Stimulated activated CD8-positive, alpha-beta memory T cell treated with anti-CD3 and anti-CD28 coated beads, Interleukin-15, amount 100 ng/mL, for 1 hour (primary cell): ENCODE data around the gene PELO.
"Not testable (repeated sequence)": the region's sequence is repeated elsewhere in the genome, so short reads cannot be mapped to it uniquely, and the experiment has no call there.

Experiments used
- DNase-seq: peaks from one replicate; pipeline ENCODE4 v3.0.0-alpha.2; 2020; ENCODE audit warnings: low read depth

Gene PELO

GRCh38 chr5:52802272-52802973 lies 14.7 kb downstream of the PELO start:
- DNase-seq, result no peak

- no peak for DNase-seq
Observed at GRCh38 chr5:52802974-52803336, 15.2 kb downstream of the PELO start.

- no peak for DNase-seq
Observed at GRCh38 chr5:52804387-52804791, 16.7 kb downstream of the PELO start.

- DNase-seq, result no peak
Observed at GRCh38 chr5:52804981-52805380, 17.3 kb downstream of the PELO start.

- no peak for DNase-seq
Observed at GRCh38 chr5:52805615-52806014, 17.9 kb downstream of the PELO start.

GRCh38 chr5:52807037-52807436 lies 19.3 kb downstream of the PELO start:
- DNase-seq, result no peak

- DNase-seq, result no peak
Observed at GRCh38 chr5:52807723-52808122, 20.0 kb downstream of the PELO start.

- DNase-seq, result no peak
Observed at GRCh38 chr5:52808316-52808901, 20.7 kb downstream of the PELO start.

GRCh38 chr5:52809884-52810283 lies 22.2 kb downstream of the PELO start:
- no peak for DNase-seq

- DNase-seq, result no peak
Observed at GRCh38 chr5:52810426-52810825, 22.7 kb downstream of the PELO start.

GRCh38 chr5:52811067-52811749 lies 23.5 kb downstream of the PELO start:
- no peak for DNase-seq

GRCh38 chr5:52814352-52815148 lies 26.8 kb downstream of the PELO start:
- no peak for DNase-seq

- DNase-seq, result no peak
Observed at GRCh38 chr5:52817818-52818217, 30.1 kb downstream of the PELO start.

GRCh38 chr5:52818360-52818759 lies 30.6 kb downstream of the PELO start:
- DNase-seq, result no peak

GRCh38 chr5:52818807-52819206 lies 31.1 kb downstream of the PELO start:
- not testable (repeated sequence) for DNase-seq

- no peak for DNase-seq
Observed at GRCh38 chr5:52821901-52822300, 34.2 kb downstream of the PELO start.

GRCh38 chr5:52822437-52822836 lies 34.7 kb downstream of the PELO start:
- no peak for DNase-seq

GRCh38 chr5:52824827-52825226 lies 37.1 kb downstream of the PELO start:
- no peak for DNase-seq

GRCh38 chr5:52825826-52826225 lies 38.1 kb downstream of the PELO start:
- no peak for DNase-seq

GRCh38 chr5:52827815-52828214 lies 40.1 kb downstream of the PELO start:
- DNase-seq, result no peak

GRCh38 chr5:52829664-52830063 lies 41.9 kb downstream of the PELO start:
- no peak for DNase-seq

- DNase-seq, result no peak
Observed at GRCh38 chr5:52830650-52831049, 42.9 kb downstream of the PELO start.
